ENCODE results near the gene COMMD3. TPM values are rescaled to one million over a fixed set of nuclear protein-coding genes. Genes with fewer than 3 reads are reported as not detected.

Gene COMMD3
- total and polyA plus RNA-seq, 9 of the 15 experiments (the other 6 are each of a cell fraction or from before 2014, with no cell fraction given) = 50.7 to 217 (median 80.1) TPM

DNA sequence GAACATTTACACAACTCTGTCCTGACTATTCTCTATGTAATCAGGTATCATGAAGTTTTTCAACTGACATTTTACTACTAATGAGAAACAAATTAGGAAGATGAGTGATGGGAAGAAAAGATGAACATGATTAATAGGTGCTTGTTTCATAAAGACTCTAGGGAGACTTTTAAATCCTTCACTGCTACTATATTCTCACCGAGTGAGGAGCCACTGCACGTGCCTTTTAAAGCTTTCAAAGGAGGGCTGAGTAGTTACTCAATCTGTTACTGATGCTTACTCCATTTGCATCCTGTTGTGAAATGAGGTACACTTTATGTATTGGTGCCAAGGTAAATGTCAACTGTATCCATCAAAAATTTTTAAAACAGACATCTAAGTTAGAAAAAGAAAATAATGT lies 1.3 kb upstream of the COMMD3 start (continued):
- TF ChIP-seq MYC (IDR thresholded peaks at IDR 0.05; ENCODE audit: low read depth, low read length) (peak; percentile 52), MYC (CRISPR knock-in tag; IDR thresholded peaks at IDR 0.05; ENCODE audit: borderline replicate concordance, low read depth) (no peak), ZNF311 (CRISPR knock-in tag; IDR thresholded peaks at IDR 0.05) (no peak), L3MBTL2 (IDR thresholded peaks at IDR 0.05) (peak; percentile 66; the same call in 1 of the 2 replicates), TCF3 (CRISPR knock-in tag; IDR thresholded peaks at IDR 0.05) (no peak), EP400 (IDR thresholded peaks at IDR 0.05) (no peak), CBX1 (IDR thresholded peaks at IDR 0.05; ENCODE audit: low read depth) (no peak), RBM34 (IDR thresholded peaks at IDR 0.05; ENCODE audit: borderline replicate concordance, insufficient read depth, low read length) (no peak), CC2D1A (IDR thresholded peaks at IDR 0.05) (no peak), U2AF1 (optimal IDR thresholded peaks at IDR 0.05; ENCODE audit: low read depth, low read length) (no peak), KDM1A (IDR thresholded peaks at IDR 0.05) (peak in 1 of 2 experiments; percentile 27; a peak in 1 of 4 replicates), DACH1 (IDR thresholded peaks at IDR 0.05; ENCODE audit: partially characterized antibody) (peak; percentile 4), FOXK2 (conservative IDR thresholded peaks at IDR 0.05 in 1 of 2, IDR thresholded peaks at IDR 0.05 in 1 of 2; ENCODE audit: low read depth in 2 of 2) (no peak), OTX1 (CRISPR knock-in tag; IDR thresholded peaks at IDR 0.05) (no peak), POU5F1 (IDR thresholded peaks at IDR 0.05; ENCODE audit: borderline replicate concordance, low read depth, low read length, partially characterized antibody) (no peak), SMAD4 (CRISPR knock-in tag; conservative IDR thresholded peaks at IDR 0.05) (no peak), CREB1 (IDR thresholded peaks at IDR 0.05) (no peak), CREB1 (CRISPR knock-in tag; IDR thresholded peaks at IDR 0.05) (no peak), MNT (conservative IDR thresholded peaks at IDR 0.05) (peak in 1 of 2 experiments; percentile 25; a peak in 2 of 4 replicates), GTF2A2 (tag; IDR thresholded peaks at IDR 0.05) (no peak), TRIM28 (IDR thresholded peaks at IDR 0.05) (no peak)
- TF ChIP-seq, protein P1, sequence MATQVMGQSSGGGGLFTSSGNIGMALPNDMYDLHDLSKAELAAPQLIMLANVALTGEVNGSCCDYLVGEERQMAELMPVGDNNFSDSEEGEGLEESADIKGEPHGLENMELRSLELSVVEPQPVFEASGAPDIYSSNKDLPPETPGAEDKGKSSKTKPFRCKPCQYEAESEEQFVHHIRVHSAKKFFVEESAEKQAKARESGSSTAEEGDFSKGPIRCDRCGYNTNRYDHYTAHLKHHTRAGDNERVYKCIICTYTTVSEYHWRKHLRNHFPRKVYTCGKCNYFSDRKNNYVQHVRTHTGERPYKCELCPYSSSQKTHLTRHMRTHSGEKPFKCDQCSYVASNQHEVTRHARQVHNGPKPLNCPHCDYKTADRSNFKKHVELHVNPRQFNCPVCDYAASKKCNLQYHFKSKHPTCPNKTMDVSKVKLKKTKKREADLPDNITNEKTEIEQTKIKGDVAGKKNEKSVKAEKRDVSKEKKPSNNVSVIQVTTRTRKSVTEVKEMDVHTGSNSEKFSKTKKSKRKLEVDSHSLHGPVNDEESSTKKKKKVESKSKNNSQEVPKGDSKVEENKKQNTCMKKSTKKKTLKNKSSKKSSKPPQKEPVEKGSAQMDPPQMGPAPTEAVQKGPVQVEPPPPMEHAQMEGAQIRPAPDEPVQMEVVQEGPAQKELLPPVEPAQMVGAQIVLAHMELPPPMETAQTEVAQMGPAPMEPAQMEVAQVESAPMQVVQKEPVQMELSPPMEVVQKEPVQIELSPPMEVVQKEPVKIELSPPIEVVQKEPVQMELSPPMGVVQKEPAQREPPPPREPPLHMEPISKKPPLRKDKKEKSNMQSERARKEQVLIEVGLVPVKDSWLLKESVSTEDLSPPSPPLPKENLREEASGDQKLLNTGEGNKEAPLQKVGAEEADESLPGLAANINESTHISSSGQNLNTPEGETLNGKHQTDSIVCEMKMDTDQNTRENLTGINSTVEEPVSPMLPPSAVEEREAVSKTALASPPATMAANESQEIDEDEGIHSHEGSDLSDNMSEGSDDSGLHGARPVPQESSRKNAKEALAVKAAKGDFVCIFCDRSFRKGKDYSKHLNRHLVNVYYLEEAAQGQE (IDR thresholded peaks at IDR 0.05; ENCODE audit: borderline replicate concordance) = no peak
- TF ChIP-seq, protein P1 (CRISPR knock-in tag; IDR thresholded peaks at IDR 0.05; ENCODE audit: low read depth) = no peak

Data from K562 (cell line).